Measurements from ENCODE around the gene KIF16B.

GRCh38 chr20:16554766-16555543 lies 18.3 kb downstream of the KIF16B start:
- no peak for TF ChIP-seq CTCF (IDR thresholded peaks at IDR 0.05)
- no peak for TF ChIP-seq POLR2A (IDR thresholded peaks at IDR 0.05)
